SK-MEL-5 (cell line): ENCODE results near the gene CHCT1. TPM values are rescaled to one million over a fixed set of nuclear protein-coding genes. Genes with fewer than 3 reads are reported as not detected.
"Not testable (repeated sequence)": the region's sequence is repeated elsewhere in the genome, so short reads cannot be mapped to it uniquely, and the experiment has no call there.

Source experiments
- DNase-seq: peaks from one replicate; pipeline ENCODE4 v3.0.0-alpha.2; 2016; ENCODE audit warnings: low read depth, low spot score
- in situ Hi-C: cut with HindIII; loops from 2 replicates; pipeline ENCODE4 v1.10.0; 2016; ENCODE audit warnings: low sequenced_read_pairs, high pct_unique_total_duplicates, low pct_unique_long_range_greater_than_20kb
- total RNA-seq: library from RNA; depleted of rRNA; stranded (reverse); fragments of >200 nt; shearing (Covaris generic); gene quantifications from 2 replicates; pipeline ENCODE4 v1.2.3, GENCODE V29; 2014

Gene CHCT1
- total RNA-seq, 1 experiment from 2014 or later, result not detected

DNA sequence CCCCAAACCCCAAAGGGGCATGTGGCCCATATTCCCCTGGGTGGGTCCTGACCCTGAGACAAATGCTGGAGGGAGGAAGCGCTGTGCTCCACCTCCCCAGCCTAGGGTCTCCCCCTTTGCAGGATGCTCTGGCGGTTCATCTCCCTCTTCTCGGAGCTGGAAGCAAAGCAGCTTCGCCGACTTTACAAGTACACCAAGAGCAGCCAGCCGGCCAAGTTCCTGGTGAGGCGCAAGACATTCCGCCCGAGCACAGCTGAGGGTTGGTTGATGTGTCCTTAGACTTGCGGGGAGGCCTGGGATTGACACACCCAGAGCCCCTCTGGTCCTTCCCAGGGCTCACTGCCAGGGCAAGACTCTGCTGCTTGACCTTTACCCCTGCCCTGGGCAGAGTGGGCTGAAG lies 4.3 kb downstream of the CHCT1 start:
- in situ Hi-C loops, result no loop called here
- DNase-seq, result no peak

DNA sequence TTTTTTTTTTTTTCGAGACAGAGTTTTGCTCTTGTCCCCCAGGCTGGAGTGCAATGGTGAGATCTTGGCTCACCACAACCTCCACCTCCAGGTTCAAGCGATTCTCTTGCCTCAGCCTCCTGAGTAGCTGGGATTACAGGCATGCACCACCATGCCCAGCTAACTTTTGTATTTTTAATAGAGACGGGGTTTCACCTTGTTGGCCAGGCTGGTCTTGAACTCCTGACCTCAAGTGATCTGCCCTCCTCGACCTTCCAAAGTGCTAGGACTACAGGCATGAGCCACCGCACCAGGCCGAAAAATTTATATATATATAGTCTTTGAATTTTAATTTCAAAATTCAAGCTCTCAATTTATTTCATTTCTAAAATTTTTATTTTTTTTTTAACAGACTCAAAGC lies 6.2 kb downstream of the CHCT1 start:
- DNase-seq, in situ Hi-C loops: not testable (repeated sequence)

DNA sequence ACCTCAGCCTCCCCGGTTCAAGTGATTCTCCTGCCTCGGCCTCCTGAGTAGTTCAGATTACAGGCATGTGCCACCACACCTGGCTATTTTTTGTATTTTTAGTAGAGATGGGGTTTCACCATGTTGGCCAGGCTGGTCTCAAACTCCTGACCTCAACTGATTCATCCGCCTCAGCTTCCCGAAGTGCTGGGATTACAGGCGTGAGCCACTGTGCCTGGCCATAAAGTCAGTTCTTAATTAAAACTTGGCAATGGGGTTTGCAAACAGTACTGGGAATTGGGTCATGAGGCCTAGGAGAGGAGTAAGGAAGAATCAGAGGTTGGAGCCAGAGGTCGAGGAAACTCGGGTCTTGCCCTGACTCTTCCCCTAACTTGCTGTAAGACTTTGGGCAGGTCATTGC lies 8.3 kb downstream of the CHCT1 start:
- DNase-seq, in situ Hi-C loops: not testable (repeated sequence)

DNA sequence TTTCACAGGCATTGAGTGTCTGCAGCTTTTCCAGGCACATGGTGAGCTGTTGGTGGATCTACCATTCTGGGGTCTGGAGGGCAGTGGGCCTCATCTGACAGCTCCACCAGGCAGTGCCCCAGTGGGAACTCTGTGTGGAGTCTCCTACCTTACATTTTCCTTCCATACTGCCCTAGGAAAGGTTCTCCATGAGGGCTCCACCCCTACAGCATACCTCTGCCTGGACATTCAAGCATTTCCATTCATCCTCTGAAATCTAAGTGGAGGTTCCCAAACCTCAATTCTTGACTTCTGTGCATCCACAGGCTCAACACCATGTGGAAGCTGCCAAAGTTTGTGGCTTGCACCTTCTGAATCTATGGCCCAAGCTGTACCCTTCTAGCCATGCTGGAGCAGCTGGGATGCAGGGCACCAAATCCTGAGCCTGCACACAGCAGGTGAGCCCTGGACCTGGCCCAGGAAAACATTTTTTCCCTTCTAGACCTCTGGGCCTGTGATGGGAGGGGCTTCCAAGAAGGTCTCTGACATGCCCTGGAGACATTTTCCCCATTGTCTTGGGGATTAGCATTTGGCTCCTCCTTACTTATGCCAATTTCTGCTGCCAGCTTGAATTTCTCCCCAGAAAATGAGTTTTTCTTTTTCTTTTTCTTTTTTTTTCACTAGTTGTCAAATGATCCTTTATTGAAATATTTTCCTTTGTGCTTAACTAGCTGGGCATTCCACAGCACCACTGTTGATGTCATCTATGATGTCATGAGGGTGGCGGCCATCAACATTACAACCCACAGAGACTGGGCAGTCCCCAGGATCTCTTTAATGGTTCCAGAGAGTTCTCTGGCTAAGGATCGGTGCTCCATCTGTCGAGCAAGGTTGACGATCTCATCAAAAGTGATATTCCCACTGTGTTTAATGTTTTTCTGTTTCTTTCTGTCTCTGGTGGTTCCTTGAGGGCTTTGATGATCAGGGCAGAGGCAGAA lies 11.0 kb downstream of the CHCT1 start:
- DNase-seq, in situ Hi-C loops: not testable (repeated sequence)

DNA sequence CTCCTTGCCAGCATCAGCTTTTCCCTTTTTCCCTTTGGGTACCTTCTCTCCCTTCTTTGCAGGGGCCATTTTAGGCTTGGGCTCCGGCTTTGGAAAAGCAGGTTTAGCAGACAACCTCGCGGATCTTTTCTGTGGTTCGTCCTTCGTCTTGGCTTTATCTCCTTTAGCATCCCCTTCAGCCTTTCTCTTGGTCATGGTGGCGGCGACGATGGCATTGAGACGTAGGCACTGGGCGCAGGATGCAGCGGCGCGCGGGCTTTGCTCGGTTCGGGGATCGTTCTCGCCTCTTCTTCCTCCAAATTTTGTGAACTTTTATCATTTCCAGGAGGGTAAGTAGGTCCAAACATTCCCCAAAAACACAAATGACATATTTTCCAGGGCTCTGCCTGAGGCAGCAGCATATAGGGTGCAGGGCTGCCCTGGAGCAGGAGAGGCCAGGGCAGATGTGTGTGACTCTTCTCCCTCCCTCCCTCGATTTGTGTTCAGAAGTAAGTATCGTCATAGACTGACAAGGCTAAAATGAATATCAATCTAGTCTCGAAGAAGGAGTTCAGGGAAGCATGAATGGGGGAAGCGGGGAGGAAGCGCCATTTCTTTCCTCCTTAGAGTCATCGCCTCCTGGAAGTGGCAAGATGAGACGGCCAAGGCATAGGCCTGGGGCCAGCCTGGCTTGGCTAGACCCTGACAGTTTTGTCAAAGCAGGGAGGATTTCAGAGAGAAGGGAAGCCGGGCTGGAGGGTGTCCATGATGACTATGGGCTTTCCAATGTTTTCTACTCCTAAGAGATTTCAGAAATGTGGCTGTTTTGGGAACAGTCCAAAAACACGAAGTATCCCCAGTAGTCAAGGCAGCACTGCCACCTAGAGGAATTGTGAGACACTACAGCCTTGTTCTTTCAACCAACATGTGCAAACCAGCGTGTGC lies 13.2 kb downstream of the CHCT1 start:
- in situ Hi-C loops, result no loop called here
- DNase-seq, result peak; percentile 96

DNA sequence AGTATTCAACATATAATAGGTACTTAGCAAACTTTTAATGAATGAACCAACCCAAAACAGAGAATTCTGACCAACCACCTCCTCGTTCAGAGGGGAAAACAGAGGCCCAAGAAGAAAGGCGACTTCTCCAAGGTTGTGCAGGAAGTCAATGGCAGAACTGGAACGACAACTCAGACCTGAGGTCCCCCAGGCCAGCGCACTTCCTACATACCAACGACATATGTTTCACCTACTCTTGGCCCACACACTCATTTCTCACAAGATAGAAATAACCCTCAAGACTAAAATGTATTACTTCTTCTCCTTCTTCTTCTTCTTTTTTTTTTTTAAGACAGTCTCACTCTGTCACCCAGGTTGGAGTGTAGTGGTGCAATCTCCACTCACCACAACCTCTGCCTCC lies 14.4 kb downstream of the CHCT1 start:
- DNase-seq, result no peak
- in situ Hi-C loops, result no loop called here

DNA sequence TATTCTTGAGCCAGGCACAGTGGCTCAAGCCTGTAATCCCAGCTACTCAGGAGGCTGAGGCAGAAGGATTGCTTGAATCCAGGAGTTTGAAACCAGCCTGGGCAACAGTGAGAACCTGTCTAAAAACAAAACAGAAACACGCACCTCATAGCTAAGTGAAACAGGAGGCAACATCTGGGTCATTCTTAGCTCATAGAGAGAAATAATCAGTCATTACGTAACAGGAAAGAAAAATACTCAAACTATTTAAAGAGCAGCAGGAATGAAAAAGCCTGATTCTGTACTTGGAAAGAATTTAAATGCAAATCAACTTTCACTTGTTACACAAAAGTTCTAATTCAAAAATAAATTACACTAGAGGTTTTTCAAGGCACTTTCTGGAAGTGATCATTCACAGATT lies 17.2 kb downstream of the CHCT1 start:
- in situ Hi-C loops, result no loop called here
- no peak for DNase-seq

DNA sequence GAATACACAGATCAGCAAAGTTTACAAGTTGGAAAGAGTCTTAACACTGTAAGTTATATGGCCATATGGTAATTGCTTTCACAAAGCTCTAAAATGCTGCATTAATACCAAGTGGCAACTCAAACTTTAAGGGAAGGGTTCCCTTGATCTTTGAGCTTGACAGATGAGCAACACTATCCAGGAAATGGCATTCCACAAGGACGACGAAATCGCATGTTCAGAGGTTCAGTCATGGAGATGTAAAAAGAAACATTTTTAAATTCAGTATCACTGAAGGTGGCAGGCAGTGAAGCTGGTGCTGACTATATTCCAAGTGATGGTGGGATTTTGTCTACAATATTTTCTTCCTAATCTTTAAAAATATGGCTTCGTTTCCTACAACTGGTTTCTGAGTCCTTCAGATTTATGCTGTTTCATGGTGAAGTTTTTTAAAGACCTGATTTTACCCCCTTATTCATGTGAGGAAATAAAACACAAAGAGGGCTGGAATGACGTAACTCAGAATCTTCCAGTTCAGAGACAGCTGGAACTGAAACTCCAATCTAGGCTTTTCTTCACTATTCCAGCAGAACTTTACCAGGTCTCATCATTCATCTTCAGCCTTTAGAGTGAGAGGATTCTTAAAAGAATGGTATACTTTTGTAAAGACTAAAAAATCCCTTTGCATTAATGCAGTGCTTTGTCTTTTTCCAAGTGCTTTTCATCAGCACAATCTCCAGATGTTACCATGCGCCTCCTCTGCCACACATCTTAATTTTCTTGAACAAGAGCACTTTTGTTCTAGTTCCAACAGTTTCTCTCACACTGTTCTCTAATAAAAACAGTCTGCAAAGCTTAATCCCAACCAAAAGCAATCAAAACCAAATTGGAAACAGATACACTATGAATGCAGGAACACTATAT lies 20.2 kb downstream of the CHCT1 start:
- in situ Hi-C loops, result no loop called here
- DNase-seq, result peak; percentile 96

DNA sequence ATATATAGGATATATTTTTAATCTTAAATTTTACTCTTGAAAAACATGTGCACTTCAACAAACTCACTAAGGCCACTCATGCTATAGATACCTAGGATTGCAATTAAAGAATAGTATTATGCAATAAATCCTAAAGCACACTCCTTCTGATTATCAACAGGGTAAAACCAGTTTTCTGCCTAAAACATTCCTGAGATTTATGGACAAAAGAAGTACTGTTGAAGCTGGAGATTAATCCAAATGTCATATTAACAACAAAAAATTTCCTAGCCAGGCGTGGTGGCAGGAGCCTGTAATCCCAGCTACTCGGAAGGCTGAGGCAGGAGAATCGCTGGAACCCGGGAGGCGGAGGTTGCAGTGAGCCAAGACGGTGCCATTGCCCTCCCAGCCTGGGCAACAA lies 21.4 kb downstream of the CHCT1 start:
- in situ Hi-C loops, result no loop called here
- peak; percentile 70 for DNase-seq

DNA sequence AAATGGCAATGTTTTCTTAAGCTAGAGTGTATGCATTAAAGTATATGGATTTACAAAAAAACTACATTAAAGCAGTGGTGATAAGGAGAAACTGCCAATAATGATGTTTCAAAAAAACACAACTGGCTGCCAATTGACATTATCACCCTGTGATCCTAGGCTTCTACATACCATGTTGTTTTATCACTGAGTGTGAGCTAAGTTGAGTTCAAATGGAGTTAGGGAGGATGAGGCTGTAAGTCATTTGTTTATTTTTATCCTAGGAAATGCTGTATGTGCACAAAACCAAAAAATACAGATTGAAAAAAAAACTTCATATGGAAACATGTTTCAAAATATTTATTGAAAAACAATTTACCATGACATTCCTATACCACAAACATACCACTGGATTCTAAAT lies 22.9 kb downstream of the CHCT1 start:
- in situ Hi-C loops, result no loop called here
- DNase-seq, result no peak

DNA sequence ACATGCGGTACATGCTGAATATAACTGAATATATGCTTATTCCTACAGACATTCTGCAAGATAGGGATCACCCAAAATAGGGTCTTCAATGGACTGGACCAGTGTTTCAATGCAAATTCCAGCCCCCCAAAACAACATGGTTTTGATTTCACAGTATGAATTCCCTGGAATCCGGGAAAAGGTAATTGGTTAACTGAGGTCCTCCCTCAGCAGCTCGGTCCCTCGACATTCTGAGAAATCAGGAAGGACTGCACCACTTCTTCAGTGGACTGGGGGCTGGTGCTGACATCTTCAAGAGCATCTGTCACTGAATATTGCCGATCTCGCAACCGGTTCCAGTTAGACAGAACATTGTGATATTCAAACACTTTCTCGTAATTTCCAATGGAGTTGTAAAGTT lies 25.1 kb downstream of the CHCT1 start:
- DNase-seq, result no peak
- in situ Hi-C loops, result no loop called here

DNA sequence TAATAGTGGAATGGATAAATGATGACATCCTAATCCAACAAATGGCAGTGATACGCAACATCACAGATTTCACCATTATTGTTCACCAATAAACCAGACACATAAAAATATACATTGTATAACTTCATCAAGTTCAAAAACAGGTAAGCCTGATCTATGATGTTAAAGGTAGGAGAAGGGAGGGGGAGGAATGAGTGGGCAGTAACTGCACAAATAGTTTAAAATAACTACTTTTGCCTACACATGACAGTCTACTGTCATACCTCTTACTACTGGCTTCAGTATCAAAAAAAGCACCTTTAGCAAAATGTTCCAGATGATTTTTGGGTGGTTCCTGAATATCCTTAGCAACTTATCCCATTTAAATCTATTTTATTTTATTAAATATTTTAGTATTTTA lies 28.8 kb downstream of the CHCT1 start:
- no peak for DNase-seq
- in situ Hi-C loops, result no loop called here

DNA sequence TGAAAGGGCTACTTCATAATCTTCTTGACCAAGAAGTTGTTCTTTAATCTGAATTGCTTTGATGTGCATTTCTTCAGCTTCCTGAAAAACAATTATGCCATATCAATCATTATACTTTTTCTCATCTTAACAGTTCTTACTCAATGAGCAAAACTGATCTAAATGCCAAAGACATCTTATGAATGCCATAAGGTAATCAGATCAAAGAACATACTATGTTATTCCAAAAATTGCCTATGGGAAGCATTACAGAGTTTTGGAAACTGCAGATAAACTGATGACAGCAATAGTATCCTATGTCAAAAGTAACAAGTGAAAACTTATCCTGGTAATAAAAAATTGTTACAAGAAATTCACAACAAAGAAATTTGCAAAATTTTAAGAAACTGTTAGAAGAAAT lies 29.7 kb downstream of the CHCT1 start:
- no peak for DNase-seq
- in situ Hi-C loops, result no loop called here

DNA sequence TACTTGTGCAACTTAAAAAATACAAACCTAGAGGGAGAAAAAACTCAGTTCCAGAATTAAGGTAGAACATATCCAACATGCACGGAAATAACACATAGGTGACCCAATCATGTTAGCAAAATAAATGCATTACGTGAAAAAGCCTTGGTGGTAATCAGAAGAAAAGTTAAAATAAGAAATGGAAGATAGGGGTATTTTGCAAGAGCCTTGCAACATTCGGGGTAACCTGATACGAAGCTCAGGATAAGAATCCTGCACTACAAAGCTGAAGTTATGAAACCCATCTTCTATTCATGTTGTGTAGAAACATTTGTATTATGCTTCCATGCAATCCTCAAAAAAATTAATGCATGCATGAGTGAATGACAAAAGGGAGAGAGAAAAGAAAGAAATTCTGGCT lies 33.1 kb downstream of the CHCT1 start:
- in situ Hi-C loops, result no loop called here
- no peak for DNase-seq

DNA sequence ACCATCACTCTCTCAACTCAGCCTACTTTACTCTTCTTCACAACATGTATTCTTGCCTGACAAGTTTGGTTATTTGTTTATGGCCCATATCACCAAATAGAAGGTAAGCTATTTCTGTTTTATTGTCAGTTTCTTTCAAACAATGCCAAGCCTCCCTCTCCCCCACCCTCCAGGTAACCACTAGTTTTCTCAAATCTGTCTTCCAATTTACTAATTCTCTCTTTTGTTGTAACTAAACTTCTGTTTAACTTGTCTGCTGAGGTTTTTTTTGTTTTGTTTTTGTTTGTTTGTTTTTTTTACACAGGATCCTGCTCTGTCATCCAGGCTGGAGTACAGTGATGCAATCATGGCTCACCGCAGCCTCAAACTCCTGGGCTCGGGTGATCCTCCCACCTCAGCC lies 34.9 kb downstream of the CHCT1 start:
- DNase-seq, result no peak
- in situ Hi-C loops, result no loop called here

DNA sequence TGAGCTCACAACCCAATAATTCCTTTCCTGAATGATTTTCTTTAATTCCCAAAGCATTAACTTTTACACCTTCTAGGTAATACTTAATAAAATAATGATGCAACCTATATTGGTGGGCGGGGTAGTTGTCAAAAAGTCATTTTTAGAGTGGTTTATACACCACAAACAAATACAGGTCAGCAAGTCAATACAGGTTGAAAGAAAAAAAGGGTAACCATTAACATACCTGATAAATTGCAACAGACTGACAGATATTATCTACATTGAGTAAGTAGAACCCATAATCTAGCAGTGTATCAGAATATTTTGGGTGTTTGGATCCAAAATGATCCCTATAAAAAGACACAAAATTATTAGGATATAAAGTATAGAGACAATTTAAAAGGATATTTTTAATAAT lies 39.3 kb downstream of the CHCT1 start:
- DNase-seq, result no peak
- in situ Hi-C loops, result no loop called here

DNA sequence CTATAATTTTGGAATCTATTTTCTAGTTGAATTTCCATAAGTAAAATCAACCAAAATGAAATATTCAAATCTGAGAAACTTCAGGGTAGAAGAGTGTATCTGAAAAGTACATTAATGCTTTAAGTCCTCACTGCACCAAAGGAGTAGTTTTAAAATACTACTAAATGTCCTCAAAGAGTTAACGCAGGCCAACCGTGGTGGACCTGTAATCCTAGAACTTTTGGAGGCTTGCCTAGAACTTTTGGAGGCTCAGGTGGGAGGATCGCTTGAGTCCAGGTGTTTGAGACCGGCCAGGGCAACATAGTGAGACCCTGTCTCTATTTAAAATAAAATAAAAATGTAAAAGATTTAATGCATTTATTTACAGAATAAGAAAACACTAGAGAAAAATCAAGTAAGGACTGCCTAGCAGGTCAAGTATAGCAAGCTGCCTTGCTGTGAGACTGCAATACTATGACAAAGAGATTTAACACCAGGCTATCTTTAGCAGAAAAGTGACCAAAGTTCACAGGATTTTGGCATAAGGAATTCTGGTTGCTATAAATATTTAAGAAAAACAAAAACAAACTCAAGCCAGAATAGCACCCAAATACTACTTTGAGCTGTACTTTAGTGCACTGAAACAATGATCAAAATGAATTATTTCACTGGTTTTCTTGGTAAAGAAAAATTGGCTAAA lies 41.0 kb downstream of the CHCT1 start:
- in situ Hi-C loops, result no loop called here
- DNase-seq, result no peak
